GM19452 (cell line): ENCODE results near the gene MYRF.

Experiments used
- ATAC-seq: cut with Tn5 transposase; IDR thresholded peaks from one replicate; pipeline ENCODE4 v1.9.1; 2021; ENCODE audit not compliant: unreplicated experiment

Gene MYRF

DNA sequence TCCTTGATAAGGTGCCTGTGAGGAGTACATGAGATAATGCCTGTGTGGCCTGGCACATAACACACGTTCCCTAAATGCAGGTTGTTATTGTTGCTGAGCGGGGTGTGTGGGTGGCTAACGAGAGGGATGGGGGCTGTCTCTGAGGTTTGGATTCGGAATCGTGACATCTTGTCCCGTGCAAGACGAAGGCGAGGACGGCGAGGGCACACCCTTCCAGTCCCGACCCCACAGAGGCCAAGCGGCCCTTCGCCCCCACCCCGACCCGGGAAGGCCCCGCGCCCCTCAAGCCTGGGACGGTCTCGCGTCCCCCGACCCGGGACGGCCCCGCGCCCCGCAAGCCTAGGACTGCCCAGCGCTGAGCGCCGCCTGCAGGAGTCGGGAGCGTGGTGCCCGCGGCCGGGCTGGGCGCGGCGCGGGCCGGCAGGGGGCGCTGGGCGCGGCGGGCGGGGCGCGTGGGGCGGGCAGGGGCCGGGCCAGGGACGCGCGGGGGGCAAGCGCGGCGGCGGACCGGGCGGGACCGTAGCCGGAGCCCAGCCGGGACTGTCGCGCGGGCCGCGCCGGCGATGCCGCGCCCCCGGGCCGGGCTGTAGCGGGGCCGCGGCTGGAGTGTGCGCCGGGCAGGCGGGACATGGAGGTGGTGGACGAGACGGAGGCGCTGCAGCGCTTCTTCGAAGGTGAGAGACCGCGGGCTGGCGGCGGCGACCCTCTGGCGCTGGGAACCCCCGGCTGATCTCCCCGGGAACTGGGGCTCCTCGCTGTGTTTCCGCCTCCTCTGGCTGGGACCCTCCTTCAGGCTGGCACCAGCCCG, at the start of gene MYRF:
TSS of gene MYRF (plus strand) at position 520 of the 808 bp plus-strand sequence. CDS start at position 629, 109 bp downstream.
- no peak for ATAC-seq

DNA sequence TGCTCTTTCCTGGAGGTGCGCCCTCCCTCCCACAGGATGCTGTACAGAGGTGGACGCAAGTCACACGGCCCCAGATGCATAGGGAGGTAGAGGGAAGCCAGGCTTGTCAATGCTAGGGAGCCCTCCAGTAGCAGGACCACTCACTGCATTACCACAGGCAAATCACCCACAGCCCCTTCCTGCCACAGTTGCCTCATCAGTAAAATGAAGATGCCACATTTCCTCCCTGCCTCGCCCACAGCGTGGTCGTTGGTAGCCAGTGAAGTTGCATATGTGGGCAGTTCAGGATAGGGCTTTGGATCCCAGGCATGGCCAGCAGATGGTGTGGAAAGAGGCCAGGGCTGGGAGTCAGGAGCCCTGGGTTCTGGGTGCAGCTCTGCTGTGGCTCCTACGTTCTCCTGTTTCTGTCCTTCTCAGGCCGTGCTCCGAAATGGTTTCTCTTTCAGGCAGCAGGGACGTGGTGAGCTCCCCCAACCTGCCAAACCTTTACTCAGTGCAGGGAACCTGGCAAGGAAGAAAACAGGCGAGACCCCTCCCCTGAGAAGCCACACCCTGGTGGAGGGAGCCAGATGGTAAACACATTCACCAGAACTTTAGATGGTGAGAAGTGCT, 49.6 kb upstream of the MYRF start:
- no peak for ATAC-seq

DNA sequence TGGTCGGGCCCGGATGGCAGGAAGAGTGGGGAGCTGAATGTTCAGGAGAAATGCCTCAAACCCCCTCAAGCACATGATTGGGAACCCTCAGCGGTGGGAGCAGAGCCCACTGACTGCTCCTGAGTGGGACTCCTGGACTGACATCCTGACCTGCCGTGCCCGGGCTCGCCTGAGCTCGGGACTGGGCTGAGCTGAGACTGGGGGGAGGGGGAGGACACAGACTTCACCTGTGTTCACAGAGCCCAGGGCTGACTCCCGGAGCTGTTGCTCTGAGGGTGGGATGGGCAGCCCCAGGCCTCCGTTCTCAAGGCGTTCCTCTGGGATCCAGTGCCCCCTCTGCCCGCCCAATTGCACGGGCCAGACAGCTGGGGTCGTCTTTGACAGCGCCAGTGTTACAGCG, 47.6 kb upstream of the MYRF start:
- no peak for ATAC-seq

DNA sequence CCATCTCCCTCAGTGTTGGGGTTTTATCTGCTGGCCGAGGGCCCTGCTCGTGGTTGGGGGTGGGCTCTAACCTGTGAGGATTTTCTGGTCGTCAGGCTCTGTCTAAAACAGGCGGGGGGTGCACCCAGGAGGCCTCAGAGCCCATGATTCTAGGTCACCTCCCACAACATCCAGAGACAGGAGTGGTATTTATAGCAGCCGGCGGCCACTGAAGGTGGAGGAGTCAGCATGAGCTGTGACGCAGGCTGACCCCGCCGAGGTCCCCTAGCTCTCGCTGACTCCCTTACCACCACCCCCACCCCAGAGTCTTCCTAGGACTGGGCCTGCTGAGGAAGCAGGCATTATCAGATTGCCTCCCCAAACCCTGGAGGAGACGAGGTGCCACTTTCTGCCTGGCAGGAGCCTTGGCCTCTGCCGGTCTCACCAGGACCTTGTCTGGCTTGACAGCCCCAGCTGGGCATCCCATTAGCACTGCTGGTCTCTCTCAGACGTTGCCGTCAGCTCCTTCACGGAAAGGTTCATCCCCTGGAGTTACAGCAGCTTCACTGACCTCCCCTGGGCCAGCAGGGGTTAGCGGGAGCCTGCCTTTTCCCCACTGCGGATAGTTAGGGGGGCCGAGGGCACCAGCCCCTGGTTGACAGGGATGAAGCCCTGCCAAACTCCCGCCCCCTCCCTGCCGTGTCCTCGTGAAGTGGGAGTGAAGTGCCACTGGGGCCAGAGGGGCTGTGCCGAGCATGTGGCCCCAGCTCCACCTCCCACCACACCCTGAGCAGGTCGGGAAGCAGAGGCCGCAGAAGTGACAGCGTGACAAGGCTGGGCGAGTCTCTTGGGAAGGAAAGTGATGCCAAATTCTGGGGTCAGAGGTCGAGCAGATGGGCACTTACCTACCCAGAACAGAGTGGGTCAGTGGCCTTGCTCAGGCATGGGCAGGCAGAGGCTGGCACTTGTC, 45.7 kb upstream of the MYRF start:
- no peak for ATAC-seq

DNA sequence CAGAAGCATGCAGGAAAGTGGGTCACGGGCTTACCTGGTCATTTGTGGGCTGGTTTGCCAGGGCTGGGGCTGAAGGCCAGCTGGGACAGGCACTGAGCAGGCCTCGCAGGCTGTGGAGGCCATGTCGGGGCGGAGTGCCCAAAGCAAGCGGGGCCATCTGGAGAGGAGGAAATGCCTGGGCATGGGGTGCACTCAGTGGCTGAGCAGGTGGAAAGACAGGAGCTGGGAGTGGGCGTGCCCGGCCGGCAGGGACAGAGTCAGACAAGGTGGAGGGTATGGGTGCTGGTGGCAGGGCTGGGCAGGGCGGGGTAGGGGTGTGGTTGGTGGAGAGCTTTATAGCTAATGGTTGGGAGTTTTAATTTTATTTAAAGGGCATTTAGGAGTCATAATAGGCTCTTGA, 44.9 kb upstream of the MYRF start:
- ATAC-seq: no peak

DNA sequence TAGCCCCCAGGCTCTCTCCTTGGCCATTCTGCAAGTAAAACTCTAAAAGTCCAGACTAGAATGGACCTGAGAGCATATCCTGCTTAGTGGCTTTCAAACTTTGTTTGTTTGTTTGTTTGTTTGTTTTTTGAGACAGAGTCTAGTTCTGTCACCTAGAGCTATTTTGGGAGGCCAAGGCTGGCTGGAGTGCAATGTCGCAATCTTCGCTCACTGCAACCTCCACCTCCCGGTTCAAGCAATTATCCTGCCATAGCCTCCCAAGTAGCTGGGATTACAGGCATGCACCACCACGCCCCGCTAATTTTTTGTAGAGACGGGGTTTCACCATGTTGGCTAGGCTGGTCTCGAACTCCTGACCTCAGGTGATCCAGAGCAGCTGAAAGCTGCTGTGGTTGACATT, 43.3 kb upstream of the MYRF start:
- ATAC-seq: no peak

DNA sequence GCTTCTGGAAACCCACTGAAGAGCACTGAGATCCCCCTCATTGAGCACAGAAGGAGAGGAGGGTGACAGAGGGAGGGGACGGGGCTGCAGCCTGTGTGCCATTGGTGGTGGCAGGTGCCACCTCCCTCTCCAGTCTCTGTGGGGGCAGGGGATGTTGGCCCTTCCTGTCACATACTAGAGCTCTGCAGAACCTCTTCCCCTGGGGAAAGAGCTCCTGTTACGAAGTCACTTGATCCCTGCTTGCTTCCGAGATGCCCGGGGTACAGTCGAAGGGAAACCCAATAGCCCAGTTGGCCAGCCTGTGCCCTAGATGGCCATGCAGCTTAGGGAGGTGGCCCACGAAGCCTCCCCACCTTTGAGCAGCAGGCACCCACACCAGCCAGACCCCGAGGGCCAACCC, 42.9 kb upstream of the MYRF start:
- no peak for ATAC-seq

DNA sequence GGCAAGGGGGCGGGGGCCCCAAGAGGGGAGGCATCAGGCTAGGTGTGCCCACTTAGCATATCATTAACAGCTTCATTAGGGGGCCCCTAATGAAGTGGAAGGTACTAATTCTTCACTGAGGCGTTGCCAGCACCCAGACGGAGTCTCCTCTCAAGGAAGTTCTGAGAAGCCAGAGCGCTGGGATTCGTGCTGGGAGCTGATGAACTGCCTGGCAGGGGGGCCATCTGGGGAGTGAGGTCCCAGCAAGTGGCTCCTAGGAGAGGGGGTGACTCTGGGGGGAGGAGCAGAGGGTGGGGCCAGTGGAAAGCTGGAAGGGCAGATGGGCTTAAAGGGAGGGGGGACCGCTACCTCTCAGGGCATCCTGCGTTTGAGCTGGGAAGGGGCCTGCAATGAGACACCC, 42.4 kb upstream of the MYRF start:
- no peak for ATAC-seq

DNA sequence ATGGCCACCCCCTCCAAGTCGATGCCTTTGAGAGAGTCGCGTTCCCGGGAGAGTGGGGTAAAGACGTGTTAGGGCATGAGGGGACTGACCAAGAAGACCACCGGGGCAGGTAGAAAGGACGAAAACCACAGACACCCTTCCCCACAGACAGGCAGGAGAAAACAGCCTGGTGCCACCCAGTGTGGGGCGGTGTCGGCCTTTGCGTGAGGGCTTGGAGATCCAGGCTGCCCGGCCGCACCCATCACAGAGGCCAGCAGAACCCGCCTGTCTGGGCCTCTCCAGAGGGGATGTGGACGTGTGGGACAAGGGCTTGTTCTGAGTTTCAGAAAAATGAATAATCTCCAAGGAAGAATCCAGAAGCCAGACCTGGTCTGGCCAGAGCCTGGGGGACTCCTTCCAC, 41.4 kb upstream of the MYRF start:
- no peak for ATAC-seq

DNA sequence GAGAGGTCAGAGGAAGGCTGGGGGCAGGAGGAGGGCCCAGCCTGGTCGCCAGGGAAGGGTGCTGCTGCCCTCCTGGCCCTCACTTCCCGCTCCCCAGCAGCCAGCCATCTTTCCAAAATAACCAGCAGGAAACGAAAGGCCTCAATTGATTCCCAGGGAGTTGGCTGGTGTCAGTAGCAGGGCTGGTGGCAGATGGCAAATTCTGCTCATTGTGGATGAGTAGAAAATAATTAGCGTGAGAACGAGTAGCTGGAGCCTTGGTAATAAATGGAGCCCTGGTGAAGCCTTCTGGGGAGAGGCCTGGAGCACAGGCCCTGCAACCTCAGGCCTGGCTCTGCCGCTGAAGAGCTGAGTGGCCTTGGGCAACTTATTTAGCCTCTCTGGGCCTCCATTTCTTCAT, 40.9 kb upstream of the MYRF start:
- no peak for ATAC-seq

DNA sequence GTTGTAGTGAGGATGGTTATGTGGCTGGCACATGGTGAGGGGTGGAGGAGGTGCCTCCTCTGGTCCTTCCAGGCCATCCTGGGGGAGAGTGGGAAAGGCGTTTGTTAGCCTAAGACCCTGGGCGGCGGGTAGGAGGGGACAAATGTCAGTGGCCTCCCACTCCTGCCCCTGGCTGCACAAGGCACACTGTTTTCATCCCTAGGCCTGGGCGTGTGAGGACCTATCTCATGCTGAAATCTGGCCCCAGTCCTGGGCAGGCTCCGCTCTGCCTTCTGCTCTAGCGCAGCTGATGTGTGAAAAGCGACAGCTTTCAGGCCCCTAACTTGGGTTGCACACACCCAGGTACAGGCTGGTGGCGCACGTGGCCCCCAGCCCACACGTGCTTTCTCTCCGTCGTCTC, 40.1 kb upstream of the MYRF start:
- no peak for ATAC-seq

DNA sequence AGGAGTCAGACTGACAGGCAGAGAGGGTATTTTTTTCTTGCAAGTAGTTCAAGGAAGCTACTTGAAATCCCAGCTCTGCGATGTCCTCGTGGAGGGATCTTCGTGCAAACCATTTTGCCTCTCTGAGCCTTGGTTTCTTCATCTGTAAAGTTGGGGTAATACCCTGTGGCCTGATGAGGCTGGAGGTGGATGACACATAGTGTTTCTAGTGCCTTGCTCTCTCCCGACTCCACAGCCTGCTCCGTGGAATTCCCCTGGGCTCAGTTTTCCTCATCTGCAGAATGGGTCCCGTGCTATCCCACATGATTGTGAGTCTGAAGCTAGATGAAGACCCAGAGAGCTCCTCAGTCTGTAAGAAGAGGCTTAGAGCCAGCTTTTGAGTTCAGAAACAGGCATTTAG, 39.6 kb upstream of the MYRF start:
- no peak for ATAC-seq

DNA sequence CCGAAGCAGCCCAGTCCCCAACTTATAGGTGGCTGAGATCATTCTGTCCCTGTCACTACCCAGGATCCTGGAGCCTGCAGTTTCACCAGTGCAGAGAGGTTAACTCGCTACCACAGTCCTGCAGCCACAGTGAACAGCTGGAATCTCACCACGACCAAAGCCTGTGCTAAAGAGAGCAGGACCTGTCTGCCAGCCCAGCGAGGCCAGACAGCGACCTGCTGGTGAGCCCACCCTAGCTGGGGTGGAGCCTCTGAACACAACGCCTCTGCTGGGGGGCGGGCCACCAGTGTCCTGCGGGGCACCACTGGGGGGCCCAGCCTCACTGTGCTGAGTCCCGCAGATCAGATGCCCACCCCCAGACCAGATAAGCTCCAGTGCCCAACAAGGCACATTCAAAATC, 39.0 kb upstream of the MYRF start:
- ATAC-seq: no peak

DNA sequence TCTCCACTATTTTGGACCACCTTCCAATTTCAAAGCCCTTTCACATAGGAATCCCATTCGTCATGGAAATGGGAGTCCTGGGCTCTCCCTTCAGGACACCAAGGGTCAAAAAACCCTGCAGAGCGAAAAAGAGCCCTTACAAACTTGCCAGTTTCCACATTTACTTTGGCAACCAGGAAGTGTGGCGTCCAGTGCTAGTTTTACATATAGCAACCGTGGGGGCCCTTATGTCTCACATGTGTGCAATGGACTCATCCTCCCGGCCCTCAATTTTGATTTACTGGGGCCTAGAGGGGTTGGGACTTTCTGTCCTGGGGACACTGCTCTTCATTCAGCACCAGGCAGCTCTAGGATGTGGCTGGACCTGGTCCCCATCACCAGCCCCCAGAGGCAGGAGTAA, 38.5 kb upstream of the MYRF start:
- no peak for ATAC-seq

DNA sequence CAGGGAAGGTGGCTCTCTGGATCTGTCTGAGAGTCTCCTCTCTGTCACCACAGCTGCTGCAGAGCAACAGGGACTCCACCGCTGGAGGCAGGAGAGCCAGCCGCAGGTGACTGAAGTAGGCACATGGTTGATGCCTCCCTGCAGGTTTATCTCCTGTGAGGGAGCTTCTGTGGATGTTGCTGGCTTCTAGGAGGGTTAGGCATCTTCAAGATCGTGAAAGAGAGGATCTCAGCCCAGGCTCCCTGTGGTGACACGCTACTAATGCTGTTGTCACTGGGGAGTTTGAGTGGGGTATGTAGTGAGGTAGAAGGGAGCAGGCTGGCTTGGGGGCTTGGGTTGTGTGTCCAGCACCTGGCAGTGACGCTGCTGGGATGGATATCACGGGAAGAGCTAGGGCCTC, 38.1 kb upstream of the MYRF start:
- ATAC-seq: no peak

DNA sequence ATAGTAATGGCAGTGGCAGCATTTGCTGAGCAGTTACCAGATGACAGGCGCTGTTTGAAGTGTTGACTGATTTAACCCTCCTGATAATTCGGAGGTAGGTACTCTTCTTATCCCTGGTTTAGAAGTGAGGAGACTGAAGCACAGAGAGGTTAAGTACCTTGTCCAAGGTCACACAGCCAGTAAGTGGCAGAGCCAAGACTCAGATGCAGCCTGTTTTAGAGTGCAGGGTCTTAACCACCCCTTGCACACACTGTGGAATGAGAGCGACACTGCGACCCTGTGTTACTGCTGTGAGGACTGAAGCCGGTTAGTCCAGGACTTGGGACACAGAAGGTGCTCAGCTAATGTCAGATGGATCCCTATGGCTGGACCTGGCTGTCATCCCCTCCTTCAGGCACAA, 37.5 kb upstream of the MYRF start:
- no peak for ATAC-seq

DNA sequence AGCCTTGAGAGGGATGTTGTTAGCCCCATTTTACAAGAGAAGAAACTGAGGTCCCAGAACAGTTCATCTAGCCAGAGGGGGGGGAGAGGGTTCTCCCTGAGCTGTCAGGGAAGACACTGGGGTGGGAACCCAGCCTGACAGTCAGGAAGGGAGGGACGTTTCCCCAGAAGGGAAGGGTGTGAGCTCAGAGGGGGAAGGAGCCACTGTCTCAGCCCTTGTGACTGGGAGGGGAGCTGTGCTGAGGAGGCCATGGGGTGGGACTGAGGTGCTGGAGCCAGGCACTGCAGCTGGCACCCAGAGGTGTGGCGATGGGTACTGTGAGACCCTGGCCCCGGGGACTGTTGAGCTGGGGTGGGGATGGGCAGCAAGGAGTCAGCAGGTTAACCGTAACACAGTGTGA, 36.6 kb upstream of the MYRF start:
- no peak for ATAC-seq

DNA sequence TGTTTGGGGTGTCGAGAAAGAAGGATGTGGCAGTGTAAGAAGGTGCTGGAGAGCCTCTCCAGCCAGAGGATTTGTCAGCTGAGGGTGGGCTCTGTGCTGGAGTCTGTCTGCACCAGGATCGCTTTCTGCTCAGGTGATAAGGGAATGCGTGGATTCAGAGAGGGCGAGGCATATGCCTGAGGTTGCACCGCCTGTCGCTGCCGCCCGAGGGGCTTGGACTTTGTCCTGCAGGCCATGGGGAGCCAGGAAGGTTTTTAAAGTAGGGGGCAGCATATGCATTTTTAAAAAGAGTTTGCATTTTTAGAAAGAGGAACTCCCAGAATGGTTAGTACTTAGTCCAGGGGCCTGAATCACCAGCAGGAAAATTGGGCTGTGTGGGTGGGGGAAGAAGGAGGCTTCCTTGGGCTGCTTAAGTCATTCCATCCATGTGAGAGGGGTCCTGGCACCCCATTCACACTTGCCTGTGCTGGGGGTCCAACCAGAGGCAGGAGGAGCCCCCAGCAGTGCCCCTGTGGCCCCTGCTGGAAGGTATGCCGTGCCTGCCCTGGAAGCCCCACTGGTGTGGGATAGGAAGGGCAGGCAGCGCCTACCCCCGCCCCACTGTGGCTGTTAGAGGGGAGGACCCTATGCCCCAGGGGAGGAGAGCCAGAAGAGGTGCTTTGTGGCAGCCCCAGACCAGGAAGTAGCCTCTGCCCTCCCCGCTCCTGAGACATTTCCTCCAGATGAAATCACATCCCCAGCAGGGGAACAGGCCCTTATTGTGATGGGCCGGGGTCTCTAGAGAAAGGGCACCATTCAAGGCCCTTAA, 35.8 kb upstream of the MYRF start:
- no peak for ATAC-seq

DNA sequence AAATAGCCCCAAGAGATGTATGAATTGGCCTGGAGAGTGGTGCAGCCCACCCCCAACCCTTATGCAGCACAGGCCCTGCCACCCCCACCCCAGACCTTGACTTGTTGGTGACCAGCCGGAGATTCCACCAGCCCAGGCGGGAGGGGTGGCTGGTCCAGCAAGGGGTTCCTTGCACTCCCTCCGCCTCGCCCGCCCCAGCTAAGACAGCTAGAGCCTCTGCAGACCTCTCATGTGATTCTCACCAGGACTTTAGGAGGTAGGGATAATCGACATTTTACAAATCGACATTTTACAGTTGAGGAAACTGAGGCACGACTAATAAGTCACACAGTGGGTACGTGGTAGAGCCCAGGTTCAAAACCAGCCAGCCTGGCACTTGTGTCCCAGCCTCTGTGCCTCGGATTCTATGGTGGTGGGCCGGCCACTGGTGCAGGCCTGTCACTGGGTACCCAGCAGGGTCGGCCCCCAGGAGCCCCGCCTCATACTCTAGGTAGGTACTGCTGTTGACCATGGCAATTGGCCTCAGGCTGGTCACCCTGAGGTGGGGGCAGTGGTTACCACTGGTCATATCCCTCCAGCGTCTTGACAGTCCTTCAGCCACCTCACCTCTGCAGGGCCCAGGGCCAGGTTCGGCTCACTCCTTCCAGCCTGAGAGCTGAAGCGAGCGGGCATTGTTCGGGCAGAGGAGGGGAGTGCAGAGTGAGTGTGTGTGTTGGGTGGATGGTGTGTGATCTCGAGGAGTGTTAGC, 35.0 kb upstream of the MYRF start:
- ATAC-seq: no peak

DNA sequence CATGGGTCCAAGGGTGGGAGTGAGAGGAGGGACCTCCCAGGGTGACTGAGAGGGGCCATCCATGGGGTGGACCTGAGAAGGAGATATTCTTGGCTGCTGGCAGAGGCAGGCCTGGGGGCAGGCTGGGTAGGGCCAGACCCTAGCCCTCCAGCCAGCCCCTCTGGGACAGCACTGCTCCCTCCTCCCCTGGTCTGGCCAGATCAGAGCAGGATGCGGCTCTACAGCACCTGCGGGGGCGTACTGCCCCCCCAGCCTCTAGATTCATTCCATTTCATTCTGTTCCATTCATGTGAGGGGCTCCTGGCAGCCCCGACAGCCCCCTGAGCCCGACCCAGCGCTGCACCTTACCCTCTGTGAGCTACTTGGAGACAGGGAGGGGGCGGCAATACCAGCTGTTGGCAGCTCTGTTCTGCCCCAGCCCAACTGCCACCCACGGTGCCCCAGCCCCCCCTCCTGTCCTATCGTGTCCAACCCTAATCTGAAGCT, 34.3 kb upstream of the MYRF start:
- no peak for ATAC-seq
